GM21786 (cell line): ENCODE results near the gene FHL2.

Experiments used
- ATAC-seq: cut with Tn5 transposase; IDR thresholded peaks from one replicate; pipeline ENCODE4 v1.9.1; 2021; ENCODE audit not compliant: unreplicated experiment

The FHL2 gene

GRCh38 chr2:105422801-105423200, 23.9 kb upstream of the FHL2 start:
- ATAC-seq, result no peak

DNA sequence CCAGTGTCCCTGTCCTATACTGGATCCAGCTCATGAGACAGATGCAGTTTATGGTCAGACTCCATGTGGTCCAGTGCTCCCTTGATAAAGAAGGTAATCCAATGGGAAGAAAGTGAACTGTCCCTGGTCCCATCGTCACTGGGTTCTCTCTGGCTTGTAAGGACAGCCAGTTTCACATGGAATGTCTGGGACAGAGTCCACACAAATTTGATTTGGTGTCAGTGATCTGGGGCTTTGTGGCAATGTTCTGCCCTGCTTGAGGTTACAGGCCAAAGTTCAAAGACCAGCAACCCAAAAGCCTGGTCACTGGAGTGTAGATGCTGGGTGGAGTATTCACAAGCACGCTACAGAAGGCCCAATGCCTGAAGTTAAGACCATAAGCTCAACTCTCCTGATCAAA, 22.2 kb upstream of the FHL2 start:
- no peak for ATAC-seq

DNA sequence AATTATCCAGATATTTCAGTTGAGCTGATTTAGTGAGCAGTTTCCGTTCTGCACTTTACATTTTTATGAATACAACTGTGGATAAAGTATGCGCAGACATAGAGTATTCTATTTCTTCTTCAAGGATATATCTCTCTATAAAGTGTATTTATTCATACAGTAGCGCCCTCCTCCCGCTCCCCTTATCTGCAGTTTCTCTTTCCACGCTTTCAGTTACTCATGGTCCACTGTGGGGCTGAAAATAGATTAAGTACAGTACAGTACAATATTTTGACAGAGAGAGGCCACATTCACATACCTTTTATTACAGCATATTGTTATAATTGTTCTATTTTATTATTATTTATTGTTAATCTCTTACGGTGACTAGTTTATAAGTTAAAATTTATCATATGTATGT, 19.7 kb upstream of the FHL2 start:
- no peak for ATAC-seq

DNA sequence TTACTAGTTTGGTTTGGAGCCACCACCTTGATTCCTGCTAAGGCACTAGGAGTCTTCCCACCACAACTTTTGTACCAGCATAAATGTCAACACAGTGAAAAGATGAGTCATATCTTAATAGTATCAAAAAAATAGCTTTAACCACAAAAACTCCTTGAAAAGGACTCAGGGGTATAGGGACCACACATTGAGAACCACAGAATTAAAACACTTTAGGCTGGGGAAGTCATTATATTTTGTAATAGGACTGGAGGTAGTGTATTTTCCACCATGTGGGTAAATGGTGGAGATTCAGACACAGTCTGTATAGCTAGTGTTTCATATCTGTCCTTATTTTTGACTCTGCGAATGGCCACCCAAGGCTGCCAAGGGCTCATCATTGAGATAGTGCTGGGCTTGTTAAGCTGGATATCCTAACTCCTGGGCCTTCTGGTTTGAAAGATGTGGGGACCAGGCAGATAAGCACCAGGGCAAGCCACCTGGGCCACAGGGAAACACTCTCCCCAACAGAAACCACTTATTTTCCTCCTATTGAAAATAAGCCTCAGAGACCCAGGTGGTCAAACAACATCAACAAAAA, 19.1 kb upstream of the FHL2 start:
- ATAC-seq, result no peak

DNA sequence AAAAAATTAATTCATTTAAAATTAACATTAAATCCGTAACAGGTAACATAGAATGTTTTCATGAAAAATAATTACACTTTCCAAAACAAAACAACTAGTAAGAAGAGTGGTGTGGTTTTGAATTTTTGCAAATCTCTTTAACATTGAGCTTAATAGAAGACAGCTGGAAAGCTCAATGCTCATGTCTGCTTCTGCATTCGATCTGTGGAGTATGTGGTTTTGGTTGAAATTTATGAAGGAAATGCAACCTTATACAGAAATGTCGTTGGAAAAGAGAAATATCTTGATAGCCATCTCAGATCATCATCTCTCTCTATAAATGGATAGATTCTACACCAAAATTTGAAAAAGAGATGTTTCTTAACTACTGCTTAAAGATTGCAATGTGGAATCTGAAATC, 17.3 kb upstream of the FHL2 start:
- no peak for ATAC-seq

DNA sequence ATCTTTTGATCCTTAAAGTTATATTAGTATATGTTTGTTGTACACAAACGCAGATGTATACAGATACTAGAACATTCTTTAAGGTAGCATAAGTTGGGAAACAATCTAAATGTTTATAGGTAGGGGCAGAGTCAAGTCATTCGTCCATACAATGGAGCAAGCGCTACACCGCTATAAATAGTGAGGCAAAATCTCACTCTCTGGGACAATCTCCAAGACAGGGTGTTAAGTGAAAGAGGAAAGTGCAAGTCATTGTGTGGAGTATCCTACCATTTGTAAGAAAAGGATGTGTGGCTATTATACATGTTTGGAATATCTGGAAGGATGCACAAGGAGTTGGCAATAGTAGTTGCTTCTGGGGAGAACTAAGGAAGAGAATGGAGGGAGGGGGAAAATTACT, 16.2 kb upstream of the FHL2 start:
- ATAC-seq, result no peak

DNA sequence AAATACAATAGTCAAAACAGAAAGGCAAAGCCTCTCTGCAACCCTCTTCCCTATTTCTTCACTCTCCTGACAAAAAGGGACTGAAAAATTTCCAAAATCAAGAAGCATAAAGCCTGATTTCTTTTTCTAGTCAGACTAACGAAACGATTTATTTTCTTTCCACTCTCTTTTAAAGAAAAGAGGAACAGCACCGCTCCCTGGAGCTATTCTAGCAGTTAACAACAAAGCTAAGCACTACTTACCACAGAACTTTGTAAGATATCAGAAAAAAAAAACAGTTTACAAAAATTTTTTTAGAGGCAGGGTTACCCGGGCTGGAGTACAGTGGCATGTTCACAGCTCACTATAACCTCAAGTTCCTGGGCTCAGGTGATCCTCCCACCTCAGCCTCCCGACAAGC, 14.4 kb upstream of the FHL2 start:
- ATAC-seq, result no peak

GRCh38 chr2:105412584-105412983, 13.7 kb upstream of the FHL2 start:
- no peak for ATAC-seq

GRCh38 chr2:105411720-105412407, 13.0 kb upstream of the FHL2 start:
- ATAC-seq, result peak; percentile 75

DNA sequence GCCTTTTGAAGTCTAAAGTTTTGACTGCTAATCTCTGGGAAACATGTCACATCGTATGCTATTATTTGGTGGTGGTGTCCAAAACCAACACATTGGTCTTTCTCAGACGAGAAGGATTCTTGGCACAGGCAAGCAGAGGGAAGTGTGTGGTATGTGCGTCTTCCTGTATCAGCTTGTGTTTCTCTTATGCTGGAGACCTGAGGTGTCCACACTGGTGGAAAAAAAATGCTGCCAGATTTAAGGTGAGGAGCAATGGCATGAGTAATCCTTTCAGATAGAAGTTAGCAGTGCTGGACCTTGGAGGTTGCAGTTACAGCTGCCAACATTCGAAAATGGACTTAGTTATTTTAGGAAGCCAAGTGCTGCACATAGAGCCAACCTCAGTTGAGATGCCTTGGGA, 11.7 kb upstream of the FHL2 start:
- ATAC-seq, result no peak

- no peak for ATAC-seq
Observed at GRCh38 chr2:105409717-105410116, 10.9 kb upstream of the FHL2 start.

DNA sequence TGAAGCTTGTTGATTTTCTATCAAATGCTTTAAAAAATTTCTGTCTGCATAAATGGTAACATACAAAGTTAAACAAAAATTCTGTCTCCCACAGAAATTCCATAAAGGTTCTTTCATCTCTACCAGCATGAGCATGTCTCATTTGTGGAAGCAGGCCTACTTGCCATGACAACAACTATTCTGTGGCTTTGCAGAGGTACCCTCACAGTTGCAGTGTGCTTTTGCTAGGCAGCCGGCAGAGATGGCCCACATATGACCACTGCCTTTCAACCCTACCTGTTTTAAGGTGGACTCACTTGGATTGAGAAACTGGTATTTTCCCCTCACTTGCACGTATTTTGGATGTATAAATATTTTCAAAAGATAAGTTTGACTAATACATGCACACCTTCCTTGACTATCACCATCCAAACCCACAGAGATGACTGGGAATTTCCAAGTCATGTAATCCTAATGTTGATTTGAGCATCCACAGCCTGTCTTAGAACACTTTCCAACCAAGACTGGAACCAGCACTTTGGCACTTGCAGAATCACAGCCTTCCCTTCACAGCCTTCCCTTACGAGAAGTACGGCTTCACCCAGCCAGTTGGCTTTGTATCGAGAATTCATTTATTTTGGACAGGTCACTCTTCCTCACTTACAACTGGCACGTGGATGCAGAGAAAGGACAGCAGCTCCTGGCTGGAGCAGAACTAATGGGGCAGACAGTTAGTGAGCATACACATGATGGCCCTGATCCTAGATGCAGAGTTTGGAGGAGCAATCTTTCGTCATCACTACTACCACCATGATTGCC, 9.3 kb upstream of the FHL2 start:
- ATAC-seq, result no peak

DNA sequence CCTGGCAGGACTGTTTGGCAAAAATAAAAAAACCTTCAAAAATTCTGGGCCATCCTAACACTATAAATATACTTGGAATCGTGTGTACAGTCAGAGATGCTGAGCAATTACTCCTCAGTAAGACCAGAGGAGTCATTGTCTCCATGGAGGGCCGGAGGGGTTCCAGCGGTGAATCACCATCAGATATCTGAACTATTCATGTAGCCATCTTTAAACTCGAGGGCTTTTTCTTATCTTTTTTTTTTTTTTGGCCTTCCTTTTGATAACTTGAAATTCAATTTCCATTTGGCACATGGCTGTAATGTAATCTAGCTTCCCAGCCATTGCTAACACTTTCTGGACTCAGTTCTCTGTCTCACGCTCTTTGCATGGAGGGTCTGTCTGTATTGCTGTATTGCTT, 7.4 kb upstream of the FHL2 start:
- ATAC-seq, result no peak

DNA sequence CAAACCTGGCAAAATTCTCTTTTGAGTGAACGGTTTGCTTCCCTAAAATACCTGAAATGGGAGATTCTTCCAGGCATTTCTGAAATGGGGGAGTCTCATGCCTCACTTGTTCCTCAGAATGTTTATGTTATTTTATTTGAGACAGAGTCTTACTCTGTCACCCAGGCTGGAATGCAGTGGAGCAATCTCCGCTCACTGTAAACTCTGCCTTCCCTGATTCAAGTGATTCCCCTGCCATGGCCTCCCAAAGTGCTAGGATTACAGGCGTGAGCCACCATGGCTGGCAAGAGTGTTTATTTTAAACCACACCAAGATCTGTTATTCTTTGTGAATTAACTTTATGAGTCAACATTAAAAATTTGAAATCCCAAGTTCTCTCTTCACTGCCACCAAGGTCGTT, 6.4 kb upstream of the FHL2 start:
- ATAC-seq, result no peak

GRCh38 chr2:105404736-105405135, 5.9 kb upstream of the FHL2 start:
- no peak for ATAC-seq

DNA sequence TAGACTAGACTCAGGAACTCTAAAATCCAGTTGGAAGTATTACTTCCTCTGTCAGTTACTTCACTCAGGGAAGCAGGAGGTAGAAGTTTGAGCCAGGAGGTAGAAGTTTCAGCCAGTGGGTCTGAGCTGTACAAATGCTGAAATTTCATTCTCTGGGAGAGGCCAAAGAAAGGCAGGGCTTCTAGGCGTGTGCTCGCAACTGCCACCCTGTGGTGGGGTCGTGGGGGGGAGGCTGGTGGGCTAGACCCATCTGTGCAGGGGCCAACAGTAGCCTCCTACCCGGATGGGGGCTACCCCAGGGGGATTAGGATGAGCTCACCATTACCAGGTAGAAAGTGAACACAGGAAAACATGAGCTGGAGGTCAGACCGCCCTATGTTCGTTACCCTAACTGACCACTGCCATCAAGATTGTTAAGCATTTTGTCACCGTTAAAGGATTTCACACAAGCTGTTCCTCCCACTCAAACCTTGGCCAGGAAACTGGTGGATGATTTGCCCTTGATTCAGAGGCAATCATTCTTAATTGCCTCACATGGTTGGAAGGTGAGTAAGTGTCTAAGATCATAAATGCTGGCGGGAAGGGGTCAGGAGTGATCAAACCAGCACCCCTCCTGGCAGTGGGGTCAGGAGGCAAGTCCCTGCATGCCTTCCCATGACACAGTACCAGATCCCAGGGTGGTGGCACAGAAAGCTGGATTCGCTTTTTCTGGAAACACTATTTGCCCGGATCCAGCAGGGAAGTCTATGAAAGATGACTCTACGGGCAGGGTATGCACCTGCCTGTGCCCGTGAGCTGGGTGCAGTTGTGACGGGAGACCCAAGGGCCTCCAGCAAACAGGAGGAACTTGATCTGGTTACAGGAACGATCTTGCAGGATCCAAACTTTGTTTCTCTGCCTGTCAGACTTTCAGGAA, 5.2 kb upstream of the FHL2 start:
- ATAC-seq, result no peak

GRCh38 chr2:105403241-105403782, 4.5 kb upstream of the FHL2 start:
- no peak for ATAC-seq

GRCh38 chr2:105402809-105403208, 4.0 kb upstream of the FHL2 start:
- no peak for ATAC-seq

- no peak for ATAC-seq
Observed at GRCh38 chr2:105401867-105402266, 3.0 kb upstream of the FHL2 start.

DNA sequence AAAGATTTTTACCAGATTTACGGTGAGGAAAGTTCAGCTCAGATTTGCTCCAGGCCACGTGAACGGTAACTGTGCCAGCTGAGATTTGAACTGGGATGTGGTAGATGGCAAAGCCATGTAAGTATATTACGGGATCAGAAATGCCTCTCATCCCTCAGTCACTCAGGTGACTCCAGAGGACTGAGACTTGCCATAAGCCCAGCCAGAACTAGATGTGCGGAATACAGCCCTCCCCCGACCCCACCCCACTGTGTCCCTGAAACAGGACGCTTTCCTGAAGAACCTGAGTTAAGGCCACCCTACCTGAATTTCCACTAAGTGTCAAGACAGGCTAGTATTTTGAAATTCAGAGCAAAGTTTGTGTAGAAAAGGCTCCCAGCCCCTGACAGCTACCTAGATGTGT, 1.3 kb upstream of the FHL2 start:
- ATAC-seq, result no peak
